H9 (cell line): ENCODE results near the gene LRP8. TPM values are rescaled to one million over a fixed set of nuclear protein-coding genes. Genes with fewer than 3 reads are reported as not detected.

Experiments
- DNase-seq: peaks from one replicate; pipeline ENCODE4 v3.0.0-alpha.2; 2017
- H2AFZ ChIP-seq: one replicate; pipeline ENCODE4 v1.6.1; 2013; ENCODE audit warnings: mild to moderate bottlenecking, low read length, control low read depth, moderate library complexity
- H2AK5ac ChIP-seq: 2 replicates; pipeline ENCODE4 v1.6.1; 2013; ENCODE audit warnings: low read length, control low read depth, mixed read lengths; ENCODE audit not compliant: insufficient read length
- H2BK120ac ChIP-seq: one replicate; pipeline ENCODE4 v1.6.1; 2013; ENCODE audit warnings: low read depth, mild to moderate bottlenecking, low read length, control low read depth, inconsistent platforms; ENCODE audit not compliant: poor library complexity, severe bottlenecking
- H2BK12ac ChIP-seq: 2 replicates; pipeline ENCODE4 v1.6.1; 2013; ENCODE audit warnings: low read length, control low read depth, mixed read lengths, low read depth; ENCODE audit not compliant: insufficient read length
- H2BK15ac ChIP-seq: 2 replicates; pipeline ENCODE4 v1.6.1; 2013; ENCODE audit warnings: low read depth, low read length, control low read depth
- H2BK20ac ChIP-seq: one replicate; pipeline ENCODE4 v1.6.1; 2013; ENCODE audit warnings: low read depth, mild to moderate bottlenecking, low read length, control low read depth, inconsistent platforms; ENCODE audit not compliant: poor library complexity, severe bottlenecking
- H2BK5ac ChIP-seq: 2 replicates; pipeline ENCODE4 v1.6.1; 2013; ENCODE audit warnings: low read length, control low read depth, mixed read lengths; ENCODE audit not compliant: insufficient read length
- H3K14ac ChIP-seq: 2 replicates; pipeline ENCODE4 v1.6.1; 2013; ENCODE audit warnings: low read length, control low read depth; ENCODE audit not compliant: insufficient read depth
- H3K18ac ChIP-seq: 2 replicates; pipeline ENCODE4 v1.6.1; 2013; ENCODE audit warnings: low read depth, mild to moderate bottlenecking, mixed read lengths, low read length, control low read depth; ENCODE audit not compliant: insufficient read length
- H3K23ac ChIP-seq: 2 replicates; pipeline ENCODE4 v1.6.1; 2013; ENCODE audit warnings: low read length, control low read depth, mixed read lengths, low read depth; ENCODE audit not compliant: insufficient read length
- H3K23me2 ChIP-seq: 2 replicates; pipeline ENCODE4 v1.6.1; 2013; ENCODE audit warnings: low read depth, mild to moderate bottlenecking, mixed read lengths, low read length, control low read depth; ENCODE audit not compliant: insufficient read length, poor library complexity, severe bottlenecking
- H3K27ac ChIP-seq: 2 replicates; pipeline ENCODE4 v1.5.1; 2013; ENCODE audit warnings: low read length, control low read depth, mixed read lengths, low read depth; ENCODE audit not compliant: insufficient read length
- H3K27me3 ChIP-seq: 2 replicates; pipeline ENCODE4 v1.6.1; 2013; ENCODE audit warnings: low read length, control low read depth, inconsistent platforms; ENCODE audit not compliant: insufficient read depth
- H3K4ac ChIP-seq: 2 replicates; pipeline ENCODE4 v1.6.1; 2013; ENCODE audit warnings: low read depth, mild to moderate bottlenecking, control low read depth, inconsistent platforms, low read length, moderate library complexity
- H3K4me1 ChIP-seq: 2 replicates; pipeline ENCODE4 v1.6.1; 2013; ENCODE audit warnings: low read length, control low read depth, inconsistent platforms; ENCODE audit not compliant: insufficient read depth
- H3K4me2 ChIP-seq: 2 replicates; pipeline ENCODE4 v1.6.1; 2013; ENCODE audit warnings: low read length, control low read depth, mixed read lengths; ENCODE audit not compliant: insufficient read length, insufficient read depth
- H3K56ac ChIP-seq: 2 replicates; pipeline ENCODE4 v1.6.1; 2013; ENCODE audit warnings: low read depth, mild to moderate bottlenecking, mixed read lengths, low read length, control low read depth; ENCODE audit not compliant: insufficient read length
- H3K79me1 ChIP-seq: 2 replicates; pipeline ENCODE4 v1.6.1; 2013; ENCODE audit warnings: low read depth, mild to moderate bottlenecking, moderate library complexity, low read length, control low read depth, inconsistent platforms; ENCODE audit not compliant: insufficient read depth, poor library complexity, severe bottlenecking
- H3K79me2 ChIP-seq: 2 replicates; pipeline ENCODE4 v1.6.1; 2013; ENCODE audit warnings: low read length, control low read depth, inconsistent platforms; ENCODE audit not compliant: insufficient read depth
- H3K9ac ChIP-seq: 2 replicates; pipeline ENCODE4 v1.6.1; 2013; ENCODE audit warnings: low read length, control low read depth, mixed read lengths; ENCODE audit not compliant: insufficient read length; ENCODE audit errors: extremely low read depth
- H3K9me3 ChIP-seq: one replicate; pipeline ENCODE4 v1.6.1; 2013; ENCODE audit warnings: low read depth, low read length, inconsistent platforms; ENCODE audit not compliant: control insufficient read depth
- H3T11ph ChIP-seq: one replicate; pipeline ENCODE4 v1.6.1; 2013; ENCODE audit warnings: mild to moderate bottlenecking, low read length, control low read depth, inconsistent platforms
- H4K20me1 ChIP-seq: one replicate; pipeline ENCODE4 v1.6.1; 2013; ENCODE audit not compliant: control insufficient read depth, insufficient read length, insufficient read depth
- H4K5ac ChIP-seq: 2 replicates; pipeline ENCODE4 v1.6.1; 2013; ENCODE audit warnings: low read depth, mild to moderate bottlenecking, mixed read lengths, low read length, control low read depth; ENCODE audit not compliant: insufficient read length
- H4K8ac ChIP-seq: replicated peaks from 2 replicates; pipeline ENCODE4 v1.6.1; 2013; ENCODE audit warnings: low read length, control low read depth, mixed read lengths, low read depth; ENCODE audit not compliant: insufficient read length
- H4K91ac ChIP-seq: 2 replicates; pipeline ENCODE4 v1.6.1; 2013; ENCODE audit warnings: low read depth, mild to moderate bottlenecking, moderate library complexity, mixed read lengths, low read length, control low read depth; ENCODE audit not compliant: insufficient read length
- H3K27ac Mint-ChIP-seq, 3 experiments: 2 replicates in 2 of 3; 3 replicates in 1 of 3; pipeline ENCODE4 v1.8.0; 2020 to 2021; ENCODE audit warnings: mixed read lengths in 3 of 3, mild to moderate bottlenecking in 1 of 3, moderate library complexity in 1 of 3
- H3K27me3 Mint-ChIP-seq: 2 replicates; pipeline ENCODE4 v1.8.0; 2021; ENCODE audit warnings: low read depth, mild to moderate bottlenecking, moderate library complexity, mixed read lengths
- H3K36me3 Mint-ChIP-seq, 3 experiments: 2 replicates in 2 of 3; 3 replicates in 1 of 3; pipeline ENCODE4 v1.8.0; 2020 to 2021; ENCODE audit warnings: low read depth in 3 of 3, mixed read lengths in 3 of 3; ENCODE audit not compliant: insufficient read depth in 1 of 3
- H3K4me1 Mint-ChIP-seq, 2 experiments: 2 replicates each; pipeline ENCODE4 v1.8.0; 2020; ENCODE audit warnings: mixed read lengths in 2 of 2
- H3K4me3 Mint-ChIP-seq, 2 experiments: 2 replicates in 1 of 2; 3 replicates in 1 of 2; pipeline ENCODE4 v1.8.0; 2020 to 2021; ENCODE audit warnings: mild to moderate bottlenecking in 2 of 2, mixed read lengths in 2 of 2, moderate library complexity in 1 of 2
- H3K9me3 Mint-ChIP-seq, 2 experiments: 2 replicates in 1 of 2; 3 replicates in 1 of 2; pipeline ENCODE4 v1.8.0; 2020; ENCODE audit warnings: mild to moderate bottlenecking in 2 of 2, mixed read lengths in 2 of 2, moderate library complexity in 1 of 2
- WGBS: extraction: QIAGEN DNeasy Blood & Tissue Kit; methylation state at CpG from one replicate; pipeline ENCODE4 v1.1.7; 2013; ENCODE audit warnings: missing lambda C conversion rate, low lambda C conversion rate, mixed read lengths; ENCODE audit not compliant: insufficient read length; ENCODE audit errors: extremely low coverage; 5-methylcytosine and 5-hydroxymethylcytosine counted together
- total RNA-seq: library from RNA; stranded (reverse); gene quantifications from 2 replicates; pipeline ENCODE4 v1.2.1, GENCODE V29; 2021
- TF ChIP-seq, protein P1 (sequence below): fragments of 200-600 bp; sonication (generic); conservative IDR thresholded peaks from 3 replicates; pipeline ENCODE4 v1.8.0; 2021; ENCODE audit warnings: antibody characterized with exemption, mild to moderate bottlenecking

LRP8 gene
- total RNA-seq, 1 experiment from 2014 or later = 78.6 TPM

DNA sequence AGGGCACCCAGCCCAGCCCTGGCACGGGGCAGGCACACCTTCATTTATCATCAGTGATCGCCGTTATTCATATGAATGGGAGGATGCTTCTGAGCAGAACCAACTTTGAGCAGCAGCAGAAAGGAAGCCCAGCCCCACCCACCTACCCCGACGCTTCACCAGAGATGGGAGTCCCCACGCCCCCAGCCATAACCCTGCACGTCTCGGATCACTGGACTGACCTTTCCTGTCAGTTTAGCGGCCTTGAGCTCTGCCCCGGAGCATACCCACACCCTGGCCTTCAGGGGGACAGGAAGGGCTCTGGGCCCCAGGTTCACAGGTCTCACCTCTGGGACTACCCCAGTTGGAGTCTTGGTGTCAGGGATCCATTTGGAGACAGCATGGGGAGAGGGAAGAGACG lies 18.1 kb downstream of the LRP8 start:
- H3K36me3 Mint-ChIP-seq = peaks cover 17 to 66% (median 43%) of the 10 kb centered on the region in 3 experiments; a peak in 6 of 7 replicates
- H2BK5ac ChIP-seq = no peak overlapping the region
- peaks cover 4% of the 10 kb centered on the region; the same call in 1 of the 2 replicates for H3K79me2 ChIP-seq
- peaks cover 3% of the 10 kb centered on the region for H4K20me1 ChIP-seq
- H3K4me1 ChIP-seq = no peaks in the 10 kb centered on the region
- H3K9me3 Mint-ChIP-seq = no peaks in the 10 kb centered on the region
- no peaks in the 10 kb centered on the region for H3K9me3 ChIP-seq
- no peaks in the 10 kb centered on the region for H3K27me3 ChIP-seq
- no peaks in the 10 kb centered on the region for H3K79me1 ChIP-seq
- no peak overlapping the region for H4K8ac ChIP-seq
- no peak overlapping the region for H3K4me3 Mint-ChIP-seq
- no peak overlapping the region for H3K4me2 ChIP-seq
- no peak overlapping the region for H2BK20ac ChIP-seq
- no peak overlapping the region for H2AK5ac ChIP-seq
- no peak overlapping the region for H3K9ac ChIP-seq
- H4K5ac ChIP-seq = no peak overlapping the region
- no peak overlapping the region for H2AFZ ChIP-seq
- no peak overlapping the region for H3K23ac ChIP-seq
- no peak overlapping the region for H3K27ac ChIP-seq
- H3K14ac ChIP-seq = no peak overlapping the region
- no peak overlapping the region for H3K4ac ChIP-seq
- DNase-seq = no peak
- TF ChIP-seq, protein P1, sequence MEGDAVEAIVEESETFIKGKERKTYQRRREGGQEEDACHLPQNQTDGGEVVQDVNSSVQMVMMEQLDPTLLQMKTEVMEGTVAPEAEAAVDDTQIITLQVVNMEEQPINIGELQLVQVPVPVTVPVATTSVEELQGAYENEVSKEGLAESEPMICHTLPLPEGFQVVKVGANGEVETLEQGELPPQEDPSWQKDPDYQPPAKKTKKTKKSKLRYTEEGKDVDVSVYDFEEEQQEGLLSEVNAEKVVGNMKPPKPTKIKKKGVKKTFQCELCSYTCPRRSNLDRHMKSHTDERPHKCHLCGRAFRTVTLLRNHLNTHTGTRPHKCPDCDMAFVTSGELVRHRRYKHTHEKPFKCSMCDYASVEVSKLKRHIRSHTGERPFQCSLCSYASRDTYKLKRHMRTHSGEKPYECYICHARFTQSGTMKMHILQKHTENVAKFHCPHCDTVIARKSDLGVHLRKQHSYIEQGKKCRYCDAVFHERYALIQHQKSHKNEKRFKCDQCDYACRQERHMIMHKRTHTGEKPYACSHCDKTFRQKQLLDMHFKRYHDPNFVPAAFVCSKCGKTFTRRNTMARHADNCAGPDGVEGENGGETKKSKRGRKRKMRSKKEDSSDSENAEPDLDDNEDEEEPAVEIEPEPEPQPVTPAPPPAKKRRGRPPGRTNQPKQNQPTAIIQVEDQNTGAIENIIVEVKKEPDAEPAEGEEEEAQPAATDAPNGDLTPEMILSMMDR = no peak
- no peak overlapping the region for H3T11ph ChIP-seq
- H2BK12ac ChIP-seq = no peak overlapping the region
- no peak overlapping the region for H3K56ac ChIP-seq
- no peaks in the 10 kb centered on the region for H3K23me2 ChIP-seq
- no peak overlapping the region for H2BK15ac ChIP-seq
- no peak overlapping the region for H2BK120ac ChIP-seq
- no peaks in the 10 kb centered on the region for H3K27me3 Mint-ChIP-seq
- H3K18ac ChIP-seq = no peak overlapping the region
- no peak overlapping the region for H4K91ac ChIP-seq
- H3K27ac Mint-ChIP-seq = peak overlapping the region in 1 of 3 experiments; percentile 39; a peak in 2 of 7 replicates
- peaks cover 21 to 30% of the 10 kb centered on the region in 2 experiments for H3K4me1 Mint-ChIP-seq
- WGBS = no CpG with 5 or more reads among the region's 11 CpGs
